NOMO-1 (cell line): ENCODE data around the gene TRIM25.

Experiments
- DNase-seq, 2 experiments: peaks; one replicate each; lab custom pipeline; 2025; ENCODE audit not compliant: unreplicated experiment in 2 of 2; lab: John Stamatoyannopoulos, UW

The TRIM25 gene

DNA sequence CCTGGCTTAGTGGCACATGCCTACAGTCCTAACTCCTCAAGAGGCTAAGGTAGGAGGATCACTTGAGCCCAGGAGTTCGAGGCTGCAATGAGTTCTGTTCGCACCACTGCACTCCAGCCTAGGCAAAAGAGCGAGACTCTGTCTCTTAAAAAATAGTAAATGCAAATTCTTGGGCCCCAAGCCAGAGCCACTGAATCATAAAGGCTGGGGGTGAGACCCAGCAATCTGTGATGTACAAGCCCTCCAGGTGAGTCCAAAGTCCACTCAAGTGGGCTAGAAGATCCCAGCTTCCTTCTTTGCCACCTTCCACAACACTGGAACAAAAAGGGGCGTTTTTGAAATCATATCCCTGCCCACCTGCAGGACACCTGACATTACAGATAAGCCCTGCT is 16.9 kb downstream of the TRIM25 start:
- no peak for DNase-seq

DNA sequence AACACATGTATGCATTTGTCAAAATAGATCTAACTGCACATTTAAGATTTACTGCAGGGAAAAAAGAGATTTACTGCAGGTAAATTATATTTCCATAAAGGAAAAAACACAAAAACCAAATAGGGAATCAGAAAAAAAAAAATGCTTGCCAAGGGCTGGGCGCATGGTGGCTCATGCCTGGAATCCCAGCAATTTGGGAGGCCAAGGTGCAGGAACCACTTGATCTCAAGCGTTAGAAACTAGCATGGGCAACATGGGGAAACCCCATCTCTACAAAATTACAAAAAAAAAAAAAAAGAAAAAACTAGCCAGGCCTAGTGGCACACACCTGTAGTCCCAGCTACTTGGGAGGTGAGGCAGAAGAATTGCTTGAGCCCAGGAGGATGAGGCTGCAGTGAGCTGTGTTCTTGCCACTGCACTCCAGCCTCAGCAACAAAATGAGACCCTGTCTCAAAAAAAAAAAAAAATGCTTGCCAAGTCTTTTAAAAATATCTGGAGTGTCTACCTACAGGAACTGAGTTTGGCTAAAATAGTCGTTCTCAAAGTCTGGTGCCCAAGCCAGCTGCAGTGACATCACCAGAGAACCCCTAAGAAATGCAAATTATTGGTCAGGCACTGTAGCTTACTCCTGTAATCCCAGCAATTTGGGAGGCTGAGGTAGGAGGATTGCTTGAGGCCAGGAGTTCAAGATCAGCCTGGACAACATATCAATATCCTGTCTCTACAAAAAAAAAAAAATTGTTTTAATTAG is 17.5 kb downstream of the TRIM25 start:
- DNase-seq = no peak

DNA sequence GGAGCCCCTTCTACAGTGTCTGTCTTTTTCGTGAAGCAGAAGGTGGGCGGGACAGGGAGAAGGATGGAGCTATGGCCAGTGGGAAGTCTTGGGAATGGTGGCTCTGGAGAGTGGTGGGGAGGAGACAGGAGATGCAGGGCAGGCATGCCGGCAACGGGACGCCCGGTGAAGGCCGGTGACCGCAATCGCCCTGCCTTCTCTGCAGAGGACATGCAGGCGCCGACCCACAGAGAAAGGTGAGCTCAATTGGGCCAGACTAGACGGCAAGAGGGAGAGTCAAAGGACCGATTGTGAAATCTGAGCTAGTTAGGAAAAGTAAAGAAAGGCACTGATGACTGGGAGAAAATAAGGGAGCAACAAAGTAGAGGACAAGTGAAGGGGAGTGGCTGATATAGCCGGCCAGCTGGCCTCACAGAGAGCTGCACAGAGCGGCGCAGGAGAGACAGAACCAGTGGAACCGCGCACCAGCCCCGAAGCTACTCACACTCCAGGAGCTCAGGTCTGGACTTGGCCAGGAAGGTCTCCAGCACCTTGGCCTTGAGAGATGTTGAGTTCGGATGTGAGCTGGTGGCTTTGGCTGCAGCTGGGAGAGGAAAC is 18.9 kb downstream of the TRIM25 start:
- DNase-seq = no peak

DNA sequence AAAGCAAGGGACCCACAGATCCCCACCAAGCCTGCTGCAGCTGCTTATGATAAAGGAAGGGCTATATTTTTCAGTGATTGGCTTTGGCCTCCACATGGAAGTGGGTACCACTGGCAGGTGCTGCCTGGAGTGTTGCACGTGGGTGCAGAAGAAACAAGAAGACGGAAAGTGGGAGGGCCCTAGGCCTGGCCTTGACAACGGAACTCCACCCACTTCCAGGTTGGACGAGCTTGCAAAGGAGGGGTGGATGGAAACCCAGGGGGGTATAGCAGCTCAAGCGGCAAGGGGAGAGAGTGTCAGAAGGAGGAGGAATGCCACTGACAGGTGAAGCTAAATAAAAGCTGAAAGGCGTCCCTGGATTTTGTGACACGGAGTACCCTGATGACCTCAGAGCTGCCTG is 20.3 kb downstream of the TRIM25 start:
- DNase-seq = no peak

DNA sequence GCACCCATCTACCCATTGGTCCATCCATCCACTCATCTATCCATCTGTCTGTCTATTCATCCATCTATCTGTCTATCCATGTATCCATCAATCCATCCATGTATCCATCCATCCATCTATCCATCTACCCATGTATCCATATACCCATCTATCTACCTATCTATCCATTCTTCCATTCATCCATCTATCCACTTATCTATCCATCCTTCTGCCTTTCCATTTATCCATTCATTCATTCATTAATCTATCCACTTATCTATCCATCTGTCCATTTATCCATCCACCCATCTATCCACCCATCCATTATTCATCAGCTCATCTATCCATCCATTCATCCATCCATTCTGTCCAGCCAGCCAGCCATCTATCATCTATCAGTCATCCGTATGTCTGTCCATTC is 21.5 kb downstream of the TRIM25 start:
- no peak for DNase-seq

DNA sequence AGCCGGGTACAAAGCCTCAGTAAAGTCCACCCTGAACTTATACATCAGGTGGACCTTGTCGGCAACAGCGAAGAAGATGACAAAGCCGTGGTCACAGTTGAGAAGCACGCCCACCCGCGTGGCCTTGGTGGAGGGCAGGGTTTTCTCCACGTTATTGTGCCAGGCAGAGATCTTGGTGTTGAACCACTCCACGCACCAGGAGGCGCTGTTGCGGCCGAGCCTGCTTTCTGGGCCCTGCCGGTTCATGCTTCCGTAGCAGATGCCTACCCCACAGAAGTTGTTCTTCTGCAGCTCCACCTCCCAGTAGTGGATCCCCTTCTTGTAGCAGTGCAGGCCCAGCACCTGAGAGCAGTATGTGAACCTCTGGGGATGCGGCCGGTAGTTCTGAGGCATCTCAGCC is 22.1 kb downstream of the TRIM25 start:
- no peak for DNase-seq

DNA sequence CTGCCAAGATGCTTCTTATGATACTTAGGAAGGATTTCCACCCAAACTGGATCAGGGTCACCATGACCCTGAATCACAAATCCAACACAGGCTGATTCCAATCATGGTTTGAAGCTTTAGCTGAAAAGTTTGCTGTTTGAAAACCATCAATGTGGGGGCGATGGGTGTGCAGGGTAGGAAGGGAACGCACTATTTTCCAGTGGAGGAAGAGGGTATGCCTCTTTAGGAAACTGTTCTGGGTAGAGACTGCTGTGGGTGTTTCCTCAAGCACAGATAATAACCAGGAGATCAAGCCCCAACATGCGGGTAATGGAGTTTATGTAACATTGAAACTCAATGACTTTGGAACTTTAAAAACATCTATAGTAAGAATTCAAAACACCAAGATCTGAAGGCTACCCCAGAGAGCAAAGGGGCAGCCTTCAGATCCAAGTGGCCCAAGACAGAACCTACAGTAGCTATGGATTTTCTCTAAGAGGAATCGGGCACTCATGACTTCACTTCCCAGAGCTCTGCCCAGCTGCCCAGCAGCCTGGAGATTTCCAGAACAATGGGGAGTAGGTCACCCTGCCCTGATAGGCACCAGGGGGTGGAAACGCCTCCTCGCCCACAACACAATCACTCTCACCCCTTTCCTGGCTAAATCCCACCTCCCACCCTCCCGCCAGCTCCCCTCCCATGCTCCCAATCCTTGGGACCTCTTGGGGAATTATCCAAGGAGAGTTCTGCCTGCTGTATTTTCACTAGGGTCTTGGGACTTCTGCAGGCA is 22.8 kb downstream of the TRIM25 start:
- no peak for DNase-seq

DNA sequence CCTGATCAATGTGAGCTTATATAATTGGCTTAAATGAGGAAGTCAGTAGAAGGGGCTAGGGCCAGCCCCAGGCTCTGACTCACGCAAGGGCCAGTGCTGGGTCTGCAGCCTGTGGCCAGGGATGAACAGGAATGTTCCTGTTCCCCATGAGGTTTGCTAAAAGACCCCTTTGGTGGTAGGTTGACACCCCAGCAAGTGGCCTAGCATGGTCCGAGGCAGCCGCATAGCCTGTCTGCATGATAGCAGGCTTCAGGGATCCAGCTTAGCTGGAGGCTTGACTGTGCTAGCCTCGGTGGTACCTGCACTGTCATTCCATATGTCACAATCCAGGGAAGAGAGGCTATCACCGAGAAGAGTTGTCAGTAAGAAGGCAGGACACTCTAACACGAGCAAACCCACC is 23.5 kb downstream of the TRIM25 start:
- no peak for DNase-seq

DNA sequence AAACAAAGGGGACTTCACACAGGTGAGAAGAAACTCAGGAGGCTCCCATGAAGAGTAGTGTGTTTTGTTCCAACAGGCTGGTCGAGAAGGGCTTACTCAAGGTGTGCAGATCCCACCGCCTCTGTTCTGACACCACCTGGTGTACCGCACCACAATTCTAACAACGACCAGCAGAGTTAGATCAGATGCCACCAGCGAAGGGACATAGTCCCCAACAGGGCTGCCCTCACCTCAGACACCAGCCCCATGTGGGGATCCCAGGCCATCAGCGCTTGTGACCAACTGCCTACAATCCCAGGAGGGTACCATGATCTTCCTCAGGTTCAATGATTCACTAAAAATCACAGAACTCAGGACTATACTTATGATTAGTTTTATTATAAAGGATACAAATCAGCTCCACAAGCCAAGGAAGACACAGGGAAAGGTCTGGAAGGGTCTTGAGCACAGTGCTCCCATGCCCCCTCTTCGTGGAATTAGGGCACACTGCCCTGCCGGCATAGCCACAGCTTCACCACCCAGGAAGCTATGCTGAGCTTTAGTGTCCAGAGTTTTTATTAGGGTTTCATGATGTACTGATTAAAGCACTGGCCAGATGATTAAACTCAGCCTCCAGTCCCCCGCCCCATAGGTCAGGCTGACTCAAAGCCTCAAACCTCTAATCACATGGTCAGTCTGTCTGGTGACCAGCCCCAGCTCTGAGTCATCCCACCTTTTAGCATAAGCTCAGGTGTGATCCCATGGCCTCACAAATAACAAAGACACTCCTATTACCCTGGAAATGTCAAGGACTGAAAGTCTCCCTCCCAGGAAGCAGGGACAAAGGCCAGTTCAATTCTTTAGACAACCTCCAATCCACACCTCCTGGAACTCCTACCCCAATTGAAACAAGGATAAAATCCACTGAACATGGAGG is 26.0 kb downstream of the TRIM25 start:
- no peak for DNase-seq

DNA sequence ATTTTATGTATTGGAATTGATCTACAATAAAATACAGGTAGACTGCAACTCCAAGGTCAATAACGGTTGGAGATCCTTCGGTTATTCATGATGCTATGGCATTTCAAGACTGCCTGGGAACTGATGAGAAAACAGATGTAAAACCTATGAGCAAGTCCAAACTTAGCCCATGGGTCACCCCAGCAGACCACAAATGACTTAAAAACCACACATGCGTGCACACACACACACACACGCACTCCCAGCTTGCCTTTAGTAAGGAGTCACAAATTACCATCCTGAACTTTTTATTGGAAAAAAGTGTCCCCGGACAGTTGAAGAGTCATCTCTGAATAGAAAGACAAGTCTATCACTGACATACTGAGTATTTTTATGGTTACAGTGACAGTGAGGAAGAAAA is 26.7 kb downstream of the TRIM25 start:
- DNase-seq = no peak

DNA sequence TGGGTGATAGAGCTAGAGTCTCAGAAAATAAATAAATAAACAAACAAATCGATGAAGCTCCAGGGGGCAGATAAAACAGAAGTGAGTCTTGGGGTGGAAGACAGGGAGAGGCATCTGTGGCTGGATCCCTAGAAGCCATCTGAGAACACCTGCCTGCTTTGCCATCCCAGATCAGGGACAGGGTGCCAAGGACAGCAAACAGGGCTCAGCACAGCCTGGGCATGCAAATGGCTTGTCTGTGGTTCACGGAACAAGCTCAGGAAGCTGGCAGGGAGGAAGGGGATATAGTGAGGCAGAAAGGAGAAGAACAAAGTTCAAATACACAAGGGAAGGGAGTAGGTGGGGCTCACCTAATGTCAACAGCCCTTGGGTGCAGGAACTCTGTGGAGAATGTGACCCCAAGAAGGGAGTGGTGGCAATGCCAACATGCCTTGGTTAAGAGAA is 27.5 kb downstream of the TRIM25 start:
- DNase-seq = no peak

DNA sequence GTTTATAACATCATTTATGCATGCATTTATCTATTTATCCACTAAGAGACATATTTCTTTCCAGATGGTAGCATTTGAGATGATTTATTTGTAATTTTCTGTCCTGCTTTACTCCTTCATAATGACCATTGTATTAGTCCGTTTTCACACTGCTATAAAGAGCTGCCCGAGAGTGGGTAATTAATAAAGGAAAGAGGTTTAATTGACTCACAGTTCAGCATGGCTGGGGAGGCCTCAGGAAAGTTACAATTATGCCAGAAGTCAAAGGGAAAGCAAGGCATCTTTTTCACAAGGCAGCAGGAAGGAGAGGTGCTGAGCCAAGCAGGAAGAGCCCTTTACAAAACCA is 28.6 kb downstream of the TRIM25 start:
- no peak for DNase-seq

DNA sequence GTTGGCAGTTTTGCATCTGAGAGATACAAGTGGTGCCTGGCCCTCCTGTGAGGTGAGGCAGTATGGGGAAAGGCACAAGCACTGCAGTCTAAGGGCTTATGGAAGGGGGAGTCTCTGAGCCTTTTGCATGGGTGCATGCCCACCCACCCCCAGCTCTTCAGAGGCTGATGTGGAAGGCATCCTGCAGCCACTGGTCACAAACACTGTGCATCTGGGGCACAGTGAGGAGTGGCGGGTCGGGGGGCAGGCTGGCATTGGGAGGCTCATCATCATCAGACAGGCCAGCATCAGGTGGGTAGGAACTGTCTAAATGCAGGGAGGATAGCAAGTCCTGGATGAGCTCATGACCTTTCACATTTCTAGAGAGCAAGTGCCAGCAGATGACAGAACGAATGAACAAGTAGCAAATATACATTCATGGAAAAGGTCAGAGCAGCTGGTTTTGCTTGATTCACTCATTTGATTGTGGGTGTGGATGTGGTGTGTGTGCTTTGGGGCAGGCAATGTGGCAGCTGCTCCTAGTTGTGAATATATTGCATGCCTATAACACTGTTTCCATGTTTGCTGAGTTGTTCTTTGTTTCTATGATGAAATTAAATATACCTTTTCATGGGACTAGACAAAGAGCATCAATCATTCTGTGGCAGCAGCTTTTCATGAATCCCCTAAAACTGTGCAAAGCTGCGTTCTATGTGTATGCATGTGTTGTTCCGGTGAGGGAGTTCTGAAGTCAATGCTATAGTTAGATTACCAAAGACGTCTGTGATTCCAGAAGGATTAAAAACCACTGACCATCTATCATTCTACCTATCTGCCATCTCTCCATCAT is 29.2 kb downstream of the TRIM25 start:
- DNase-seq = no peak

DNA sequence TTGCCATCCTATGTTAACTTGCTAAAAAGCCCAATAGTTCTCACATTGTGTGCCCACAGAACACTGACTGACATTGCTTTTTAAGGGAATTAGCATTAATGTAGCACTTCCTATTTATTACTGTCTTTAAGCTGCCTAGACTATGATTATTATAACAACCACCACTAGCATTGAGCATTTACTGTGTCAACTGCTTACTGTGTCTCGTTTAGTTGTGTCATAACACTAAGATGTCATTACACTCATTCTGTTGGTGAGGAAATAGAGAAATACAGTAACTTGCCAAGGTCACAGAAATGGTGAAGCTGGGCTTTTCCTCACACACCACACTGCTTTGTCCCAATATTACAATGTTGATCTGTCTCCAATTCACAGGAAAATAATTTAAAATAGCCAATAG is 30.2 kb downstream of the TRIM25 start:
- DNase-seq = no peak

DNA sequence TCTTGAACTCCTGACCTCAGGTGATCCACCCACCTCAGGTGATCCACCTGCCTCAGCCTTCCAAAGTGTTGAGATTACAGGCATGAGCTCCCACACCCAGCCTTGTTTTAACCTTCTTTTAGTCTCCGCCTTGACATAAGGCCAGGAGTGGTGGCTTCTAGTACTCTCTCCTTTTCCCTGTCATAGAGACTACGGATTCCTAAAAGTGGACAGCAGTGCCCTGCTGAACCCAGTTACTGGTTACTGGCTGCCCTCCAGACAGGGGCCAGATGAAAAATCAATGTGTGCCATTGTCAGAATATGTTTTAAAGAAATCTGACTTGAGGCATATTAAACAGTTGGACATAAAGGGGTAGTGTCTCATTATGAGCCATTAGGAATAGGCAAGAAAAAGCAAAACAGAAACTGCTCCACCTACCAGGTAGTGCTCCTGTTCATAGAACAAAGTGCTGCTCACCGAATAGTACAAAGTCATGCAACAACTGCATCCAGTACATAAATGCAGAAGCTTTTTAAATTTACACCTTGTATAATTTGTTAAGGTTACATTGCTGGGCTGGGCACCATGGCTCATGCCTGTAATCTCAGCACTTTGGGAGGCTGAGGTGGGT is 32.1 kb downstream of the TRIM25 start:
- no peak for DNase-seq

DNA sequence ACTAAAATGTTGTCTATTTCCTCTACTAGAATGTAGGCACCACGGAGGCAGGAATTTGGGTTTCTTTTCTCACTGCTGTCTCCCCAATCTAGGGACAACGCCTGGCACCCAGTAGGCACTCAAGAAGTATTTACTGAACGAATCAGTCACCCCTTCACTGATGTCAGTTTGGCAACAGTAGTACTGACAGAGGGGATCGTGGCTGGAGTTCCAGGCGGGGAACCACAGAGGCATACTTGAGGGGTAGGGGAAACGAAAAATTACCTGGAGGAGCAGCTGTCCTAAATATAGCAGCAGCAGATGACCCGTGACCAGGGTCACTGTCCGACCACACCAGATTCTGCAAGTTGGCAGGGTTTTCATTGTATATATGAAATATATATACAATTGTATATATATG is 33.3 kb downstream of the TRIM25 start:
- no peak for DNase-seq

DNA sequence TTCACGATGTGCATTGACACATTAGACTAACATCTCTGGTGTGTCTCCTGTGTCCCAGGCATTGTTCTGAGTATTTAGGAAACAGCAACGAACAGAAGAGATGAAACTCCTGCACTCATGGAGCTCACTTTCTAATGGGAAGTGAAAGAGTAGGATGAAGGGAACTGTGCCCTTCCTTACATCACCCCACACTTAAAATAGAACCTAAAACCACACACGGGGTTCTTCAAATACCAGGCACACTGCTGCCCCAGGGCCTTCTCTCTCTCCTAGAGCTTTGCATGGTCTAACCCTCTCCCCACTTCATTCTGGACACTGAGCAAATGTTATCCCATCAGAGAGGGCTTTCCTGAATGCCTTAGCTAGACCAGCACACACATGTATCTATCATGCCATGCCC is 33.7 kb downstream of the TRIM25 start:
- peak; percentile 43 to 59 for DNase-seq

DNA sequence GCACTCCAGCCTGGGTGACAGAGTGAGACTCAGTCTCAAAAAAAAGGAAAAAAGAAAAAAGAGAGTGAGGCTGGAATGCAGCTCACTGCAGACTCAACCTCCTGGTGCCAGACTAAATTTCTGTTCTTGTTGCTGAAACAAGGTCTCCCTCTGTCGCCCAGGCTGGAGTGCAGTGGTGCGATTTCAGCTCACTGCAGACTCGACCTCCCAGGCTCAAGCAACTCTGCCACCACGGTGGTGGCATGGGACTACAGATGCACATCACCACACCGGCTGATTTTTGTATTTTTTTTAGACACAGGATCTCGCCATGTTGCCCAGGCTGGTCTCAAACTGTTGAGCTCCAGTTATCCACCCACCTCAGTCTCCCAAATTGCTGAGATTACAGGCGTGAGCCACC is 34.6 kb downstream of the TRIM25 start:
- DNase-seq = no peak

DNA sequence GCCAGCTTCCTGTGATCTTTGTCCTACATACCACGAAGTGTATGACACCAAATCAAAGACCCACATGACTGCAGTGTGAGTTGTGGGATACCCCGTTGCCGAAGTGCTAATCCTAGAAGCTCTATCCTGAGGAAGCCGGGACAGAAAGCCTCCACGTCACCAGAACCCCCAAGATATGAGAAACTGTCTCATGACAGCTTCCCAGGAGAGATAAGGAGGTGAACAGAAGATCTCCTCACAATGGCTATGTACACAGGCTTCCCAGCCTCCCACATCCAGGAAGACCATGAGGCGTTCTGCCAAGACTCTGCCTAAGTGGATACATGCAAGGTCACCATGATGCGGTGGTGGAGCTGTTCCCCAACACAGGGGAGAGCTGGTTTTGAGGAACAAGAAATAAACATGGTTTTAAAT is 37.1 kb downstream of the TRIM25 start:
- DNase-seq = no peak
